GM12878 (cell line): ENCODE data around the gene CDC6. TPM values are rescaled to one million over a fixed set of nuclear protein-coding genes. Genes with fewer than 3 reads are reported as not detected.

Experiments used
- CREB1 ChIP-seq: IDR thresholded peaks from 2 replicates; pipeline ENCODE4 v1.6.1; 2012; ENCODE audit warnings: low read depth, mild to moderate bottlenecking, inconsistent platforms
- MEF2B ChIP-seq: fragments of 450-650 bp; IDR thresholded peaks from 2 replicates; pipeline ENCODE4 v1.6.1; 2018; ENCODE audit warnings: mild to moderate bottlenecking, moderate library complexity; ENCODE audit not compliant: partially characterized antibody, poor library complexity, severe bottlenecking
- NBN ChIP-seq: fragments of 450-650 bp; IDR thresholded peaks from 2 replicates; pipeline ENCODE4 v1.6.1; 2016
- RAD21 ChIP-seq: IDR thresholded peaks from 2 replicates; pipeline ENCODE4 v1.6.1; 2011; ENCODE audit warnings: mild to moderate bottlenecking, low read depth, low read length, moderate library complexity; ENCODE audit not compliant: insufficient read depth
- SREBF1 ChIP-seq: IDR thresholded peaks from 2 replicates; pipeline ENCODE4 v1.6.1; 2012; ENCODE audit warnings: mild to moderate bottlenecking, low read length
- polyA plus RNA-seq, 11 experiments: library from polyadenylated mRNA; depleted of rRNA in 4 of 11; unstranded in 6 of 11; stranded (reverse) in 5 of 11; fragments of >200 nt; fragmentation: Nextera tagmentation in 4 of 11; fragmentation: Illumina TruSeq in 1 of 11; extraction: Ambion mirVana in 4 of 11; extraction: Trizol in 1 of 11; gene quantifications; 1 replicate in 1 of 11; 2 replicates in 10 of 11; pipeline versions ENCODE4 v1.2.1 to v1.2.3, GENCODE V29; 2011 to 2016; ENCODE audit warnings: inconsistent platforms in 2 of 11, missing spikeins in 2 of 11, low read depth in 1 of 11
- total RNA-seq, 4 experiments: library from RNA; depleted of rRNA in 3 of 4; stranded (reverse); fragments of >200 nt in 3 of 4; fragmentation: Illumina TruSeq in 1 of 4; extraction: Trizol in 1 of 4; gene quantifications; 2 replicates each; pipeline versions ENCODE4 v1.2.1 to v1.2.3, GENCODE V29; 2013 to 2021
- TF ChIP-seq, protein P1 (sequence below): fragments of 450-650 bp; IDR thresholded peaks from 2 replicates; pipeline ENCODE4 v1.6.1; 2017; ENCODE audit warnings: mild to moderate bottlenecking, low read depth, inconsistent platforms; ENCODE audit not compliant: poor library complexity, severe bottlenecking
- TF ChIP-seq, protein P2 (sequence below): fragments of 450-650 bp; formaldehyde crosslinking; IDR thresholded peaks from 2 replicates; pipeline ENCODE4 v1.4.0; 2020; ENCODE audit warnings: mild to moderate bottlenecking, moderate library complexity
- TF ChIP-seq, protein P3 (sequence below): fragments of 450-650 bp; IDR thresholded peaks from 2 replicates; pipeline ENCODE4 v1.6.1; 2017; ENCODE audit warnings: mild to moderate bottlenecking, moderate library complexity

Gene CDC6
- total and polyA plus RNA-seq, 10 of the 15 experiments (the other 5 are each of a cell fraction or from before 2014, with no cell fraction given), result 13.3 to 60.9 (median 47.6) TPM

DNA sequence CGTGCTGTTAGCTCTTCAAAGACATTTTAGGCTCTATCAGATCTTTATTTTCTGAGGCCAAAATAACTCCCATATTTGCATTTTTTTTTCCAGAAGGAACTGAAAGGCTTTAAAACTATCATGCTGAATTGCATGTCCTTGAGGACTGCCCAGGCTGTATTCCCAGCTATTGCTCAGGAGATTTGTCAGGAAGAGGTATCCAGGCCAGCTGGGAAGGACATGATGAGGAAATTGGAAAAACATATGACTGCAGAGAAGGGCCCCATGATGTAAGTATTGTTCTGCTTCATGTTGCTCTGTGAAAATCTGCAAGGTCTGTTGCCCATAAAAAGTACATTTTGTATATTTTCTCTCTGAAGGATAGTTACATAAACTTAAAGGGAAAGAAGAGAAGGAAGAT, 5.7 kb downstream of the CDC6 start (continued):
- TF ChIP-seq, protein P1, sequence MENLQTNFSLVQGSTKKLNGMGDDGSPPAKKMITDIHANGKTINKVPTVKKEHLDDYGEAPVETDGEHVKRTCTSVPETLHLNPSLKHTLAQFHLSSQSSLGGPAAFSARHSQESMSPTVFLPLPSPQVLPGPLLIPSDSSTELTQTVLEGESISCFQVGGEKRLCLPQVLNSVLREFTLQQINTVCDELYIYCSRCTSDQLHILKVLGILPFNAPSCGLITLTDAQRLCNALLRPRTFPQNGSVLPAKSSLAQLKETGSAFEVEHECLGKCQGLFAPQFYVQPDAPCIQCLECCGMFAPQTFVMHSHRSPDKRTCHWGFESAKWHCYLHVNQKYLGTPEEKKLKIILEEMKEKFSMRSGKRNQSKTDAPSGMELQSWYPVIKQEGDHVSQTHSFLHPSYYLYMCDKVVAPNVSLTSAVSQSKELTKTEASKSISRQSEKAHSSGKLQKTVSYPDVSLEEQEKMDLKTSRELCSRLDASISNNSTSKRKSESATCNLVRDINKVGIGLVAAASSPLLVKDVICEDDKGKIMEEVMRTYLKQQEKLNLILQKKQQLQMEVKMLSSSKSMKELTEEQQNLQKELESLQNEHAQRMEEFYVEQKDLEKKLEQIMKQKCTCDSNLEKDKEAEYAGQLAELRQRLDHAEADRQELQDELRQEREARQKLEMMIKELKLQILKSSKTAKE, result no peak
- TF ChIP-seq SREBF1, result no peak
- TF ChIP-seq CREB1, result no peak
- TF ChIP-seq RAD21, result no peak
- no peak for TF ChIP-seq NBN
- no peak for TF ChIP-seq MEF2B
- TF ChIP-seq, protein P2, sequence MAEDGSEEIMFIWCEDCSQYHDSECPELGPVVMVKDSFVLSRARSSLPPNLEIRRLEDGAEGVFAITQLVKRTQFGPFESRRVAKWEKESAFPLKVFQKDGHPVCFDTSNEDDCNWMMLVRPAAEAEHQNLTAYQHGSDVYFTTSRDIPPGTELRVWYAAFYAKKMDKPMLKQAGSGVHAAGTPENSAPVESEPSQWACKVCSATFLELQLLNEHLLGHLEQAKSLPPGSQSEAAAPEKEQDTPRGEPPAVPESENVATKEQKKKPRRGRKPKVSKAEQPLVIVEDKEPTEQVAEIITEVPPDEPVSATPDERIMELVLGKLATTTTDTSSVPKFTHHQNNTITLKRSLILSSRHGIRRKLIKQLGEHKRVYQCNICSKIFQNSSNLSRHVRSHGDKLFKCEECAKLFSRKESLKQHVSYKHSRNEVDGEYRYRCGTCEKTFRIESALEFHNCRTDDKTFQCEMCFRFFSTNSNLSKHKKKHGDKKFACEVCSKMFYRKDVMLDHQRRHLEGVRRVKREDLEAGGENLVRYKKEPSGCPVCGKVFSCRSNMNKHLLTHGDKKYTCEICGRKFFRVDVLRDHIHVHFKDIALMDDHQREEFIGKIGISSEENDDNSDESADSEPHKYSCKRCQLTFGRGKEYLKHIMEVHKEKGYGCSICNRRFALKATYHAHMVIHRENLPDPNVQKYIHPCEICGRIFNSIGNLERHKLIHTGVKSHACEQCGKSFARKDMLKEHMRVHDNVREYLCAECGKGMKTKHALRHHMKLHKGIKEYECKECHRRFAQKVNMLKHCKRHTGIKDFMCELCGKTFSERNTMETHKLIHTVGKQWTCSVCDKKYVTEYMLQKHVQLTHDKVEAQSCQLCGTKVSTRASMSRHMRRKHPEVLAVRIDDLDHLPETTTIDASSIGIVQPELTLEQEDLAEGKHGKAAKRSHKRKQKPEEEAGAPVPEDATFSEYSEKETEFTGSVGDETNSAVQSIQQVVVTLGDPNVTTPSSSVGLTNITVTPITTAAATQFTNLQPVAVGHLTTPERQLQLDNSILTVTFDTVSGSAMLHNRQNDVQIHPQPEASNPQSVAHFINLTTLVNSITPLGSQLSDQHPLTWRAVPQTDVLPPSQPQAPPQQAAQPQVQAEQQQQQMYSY (CRISPR knock-in tag), result no peak
- TF ChIP-seq, protein P3, sequence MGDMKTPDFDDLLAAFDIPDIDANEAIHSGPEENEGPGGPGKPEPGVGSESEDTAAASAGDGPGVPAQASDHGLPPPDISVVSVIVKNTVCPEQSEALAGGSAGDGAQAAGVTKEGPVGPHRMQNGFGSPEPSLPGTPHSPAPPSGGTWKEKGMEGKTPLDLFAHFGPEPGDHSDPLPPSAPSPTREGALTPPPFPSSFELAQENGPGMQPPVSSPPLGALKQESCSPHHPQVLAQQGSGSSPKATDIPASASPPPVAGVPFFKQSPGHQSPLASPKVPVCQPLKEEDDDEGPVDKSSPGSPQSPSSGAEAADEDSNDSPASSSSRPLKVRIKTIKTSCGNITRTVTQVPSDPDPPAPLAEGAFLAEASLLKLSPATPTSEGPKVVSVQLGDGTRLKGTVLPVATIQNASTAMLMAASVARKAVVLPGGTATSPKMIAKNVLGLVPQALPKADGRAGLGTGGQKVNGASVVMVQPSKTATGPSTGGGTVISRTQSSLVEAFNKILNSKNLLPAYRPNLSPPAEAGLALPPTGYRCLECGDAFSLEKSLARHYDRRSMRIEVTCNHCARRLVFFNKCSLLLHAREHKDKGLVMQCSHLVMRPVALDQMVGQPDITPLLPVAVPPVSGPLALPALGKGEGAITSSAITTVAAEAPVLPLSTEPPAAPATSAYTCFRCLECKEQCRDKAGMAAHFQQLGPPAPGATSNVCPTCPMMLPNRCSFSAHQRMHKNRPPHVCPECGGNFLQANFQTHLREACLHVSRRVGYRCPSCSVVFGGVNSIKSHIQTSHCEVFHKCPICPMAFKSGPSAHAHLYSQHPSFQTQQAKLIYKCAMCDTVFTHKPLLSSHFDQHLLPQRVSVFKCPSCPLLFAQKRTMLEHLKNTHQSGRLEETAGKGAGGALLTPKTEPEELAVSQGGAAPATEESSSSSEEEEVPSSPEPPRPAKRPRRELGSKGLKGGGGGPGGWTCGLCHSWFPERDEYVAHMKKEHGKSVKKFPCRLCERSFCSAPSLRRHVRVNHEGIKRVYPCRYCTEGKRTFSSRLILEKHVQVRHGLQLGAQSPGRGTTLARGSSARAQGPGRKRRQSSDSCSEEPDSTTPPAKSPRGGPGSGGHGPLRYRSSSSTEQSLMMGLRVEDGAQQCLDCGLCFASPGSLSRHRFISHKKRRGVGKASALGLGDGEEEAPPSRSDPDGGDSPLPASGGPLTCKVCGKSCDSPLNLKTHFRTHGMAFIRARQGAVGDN, result no peak
